Osteoblast (primary cell): ENCODE results near the gene PEDS1. TPM values are rescaled to one million over a fixed set of nuclear protein-coding genes. Genes with fewer than 3 reads are reported as not detected.
"Not testable (repeated sequence)": the region's sequence is repeated elsewhere in the genome, so short reads cannot be mapped to it uniquely, and the experiment has no call there.

ENCODE experiments used
- DNase-seq: peaks from one replicate; pipeline ENCODE4 v3.0.0; 2011; ENCODE audit warnings: low spot score, mixed read lengths; ENCODE audit not compliant: insufficient read length; ENCODE audit errors: missing footprints
- H2AFZ ChIP-seq: 2 replicates; pipeline ENCODE4 v1.6.0; 2011; ENCODE audit warnings: mild to moderate bottlenecking, low read length
- H3K27ac ChIP-seq: 2 replicates; pipeline ENCODE4 v1.5.1; 2011; ENCODE audit warnings: mild to moderate bottlenecking, low read depth, low read length, moderate library complexity
- H3K27me3 ChIP-seq: 2 replicates; pipeline ENCODE4 v1.6.0; 2012; ENCODE audit warnings: mild to moderate bottlenecking, control low read depth, inconsistent platforms, low read length, moderate library complexity; ENCODE audit not compliant: insufficient read depth
- H3K36me3 ChIP-seq: 2 replicates; pipeline ENCODE4 v1.5.1; 2011; ENCODE audit warnings: mild to moderate bottlenecking, low read length, control low read depth, moderate library complexity; ENCODE audit not compliant: insufficient read depth
- H3K4me1 ChIP-seq: 2 replicates; pipeline ENCODE4 v1.5.1; 2011; ENCODE audit warnings: mild to moderate bottlenecking, low read length, control low read depth, moderate library complexity; ENCODE audit not compliant: insufficient read depth
- H3K4me2 ChIP-seq: 2 replicates; pipeline ENCODE4 v1.6.0; 2011; ENCODE audit warnings: mild to moderate bottlenecking, low read length; ENCODE audit not compliant: insufficient read depth
- H3K4me3 ChIP-seq: fragments of 200-600 bp; sonication (generic); 3 replicates; pipeline ENCODE4 v1.5.1; 2012; ENCODE audit warnings: mild to moderate bottlenecking, low read length, inconsistent platforms; ENCODE audit not compliant: insufficient read depth
- H3K79me2 ChIP-seq: 2 replicates; pipeline ENCODE4 v1.6.0; 2012; ENCODE audit warnings: mild to moderate bottlenecking, low read length, control low read depth, inconsistent platforms; ENCODE audit not compliant: insufficient read depth
- H3K9me3 ChIP-seq: 2 replicates; pipeline ENCODE4 v1.5.1; 2011; ENCODE audit warnings: low read depth, low read length, control low read depth
- H4K20me1 ChIP-seq: 2 replicates; pipeline ENCODE4 v1.6.0; 2012; ENCODE audit warnings: mild to moderate bottlenecking, low read length, control low read depth; ENCODE audit not compliant: insufficient read depth
- total RNA-seq: library from RNA; depleted of rRNA; stranded (reverse); fragments of >200 nt; gene quantifications from 2 replicates; pipeline ENCODE4 v1.2.3, GENCODE V29; 2012
- TF ChIP-seq, protein P1 (sequence below): IDR thresholded peaks from 2 replicates; pipeline ENCODE4 v1.5.1; 2011; ENCODE audit warnings: mild to moderate bottlenecking, low read depth, low read length, moderate library complexity; ENCODE audit errors: extremely low read depth

The PEDS1 gene
- total RNA-seq, 1 donor, result 37.6 TPM

DNA sequence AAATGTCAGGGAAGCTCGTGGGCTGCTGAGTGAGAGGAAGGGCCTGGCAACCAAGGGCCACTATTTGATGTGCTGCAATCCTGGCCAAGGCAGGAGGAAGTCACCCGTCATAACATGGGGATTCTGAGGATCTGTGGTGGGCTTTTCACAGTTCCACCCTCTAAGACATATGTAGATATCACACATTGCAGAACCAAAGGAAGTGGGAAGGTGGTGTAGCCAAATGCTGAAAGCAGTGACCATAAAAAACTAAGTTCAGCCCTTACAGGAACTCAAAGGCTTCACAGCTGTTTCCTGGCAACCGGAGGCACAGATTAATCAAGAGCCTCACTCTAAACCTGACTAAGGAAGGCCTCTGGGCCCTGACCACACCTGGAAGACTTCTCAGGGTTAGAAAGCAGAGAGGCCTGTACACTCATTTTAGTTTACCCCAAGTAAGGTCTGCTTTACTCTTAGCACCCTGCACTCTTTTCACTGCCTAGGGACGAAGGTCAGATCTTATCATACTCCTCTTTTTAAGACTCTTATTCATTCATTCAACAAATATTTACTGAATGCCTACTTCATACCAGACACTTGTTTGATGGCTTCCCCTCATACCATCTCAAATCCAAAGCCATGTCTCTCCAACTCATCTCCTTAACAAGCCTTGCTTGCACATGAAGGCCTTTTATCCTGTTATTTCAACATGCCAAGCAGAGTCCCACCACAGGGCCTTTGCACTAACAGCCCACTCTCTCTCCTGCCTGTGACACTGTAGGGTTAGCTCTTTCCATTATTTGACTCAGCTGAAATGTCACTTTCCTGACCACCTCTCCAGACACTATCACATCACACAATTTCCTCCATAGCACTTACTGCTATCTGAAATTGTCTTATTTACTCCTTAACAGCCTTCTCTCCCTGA lies 43.1 kb downstream of the PEDS1 start:
- Histone ChIP-seq H3K9me3 (no peaks in the 10 kb centered on the region), H2AFZ (no peak overlapping the region), H3K27ac (peak overlapping the region; percentile 90), H3K4me1 (peaks cover 55% of the 10 kb centered on the region), H3K79me2 (peaks cover 89% of the 10 kb centered on the region), H4K20me1 (peaks cover 61% of the 10 kb centered on the region), H3K4me3 (peak overlapping the region; percentile 90), H3K4me2 (peak overlapping the region; percentile 98), H3K27me3 (no peaks in the 10 kb centered on the region), H3K36me3 (peaks cover 15% of the 10 kb centered on the region)
- no peak for DNase-seq
- TF ChIP-seq, protein P1, sequence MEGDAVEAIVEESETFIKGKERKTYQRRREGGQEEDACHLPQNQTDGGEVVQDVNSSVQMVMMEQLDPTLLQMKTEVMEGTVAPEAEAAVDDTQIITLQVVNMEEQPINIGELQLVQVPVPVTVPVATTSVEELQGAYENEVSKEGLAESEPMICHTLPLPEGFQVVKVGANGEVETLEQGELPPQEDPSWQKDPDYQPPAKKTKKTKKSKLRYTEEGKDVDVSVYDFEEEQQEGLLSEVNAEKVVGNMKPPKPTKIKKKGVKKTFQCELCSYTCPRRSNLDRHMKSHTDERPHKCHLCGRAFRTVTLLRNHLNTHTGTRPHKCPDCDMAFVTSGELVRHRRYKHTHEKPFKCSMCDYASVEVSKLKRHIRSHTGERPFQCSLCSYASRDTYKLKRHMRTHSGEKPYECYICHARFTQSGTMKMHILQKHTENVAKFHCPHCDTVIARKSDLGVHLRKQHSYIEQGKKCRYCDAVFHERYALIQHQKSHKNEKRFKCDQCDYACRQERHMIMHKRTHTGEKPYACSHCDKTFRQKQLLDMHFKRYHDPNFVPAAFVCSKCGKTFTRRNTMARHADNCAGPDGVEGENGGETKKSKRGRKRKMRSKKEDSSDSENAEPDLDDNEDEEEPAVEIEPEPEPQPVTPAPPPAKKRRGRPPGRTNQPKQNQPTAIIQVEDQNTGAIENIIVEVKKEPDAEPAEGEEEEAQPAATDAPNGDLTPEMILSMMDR, result no peak

GRCh38 chr20:50108556-50109235 lies 44.8 kb downstream of the PEDS1 start:
- peak overlapping the region; percentile 30 for H3K27ac ChIP-seq
- peaks cover 65% of the 10 kb centered on the region for H4K20me1 ChIP-seq
- TF ChIP-seq, protein P1, result no peak
- H3K4me1 ChIP-seq, result peaks cover 49% of the 10 kb centered on the region
- H3K4me3 ChIP-seq, result no peak overlapping the region
- no peak overlapping the region for H3K4me2 ChIP-seq
- H3K27me3 ChIP-seq, result no peaks in the 10 kb centered on the region
- peaks cover 15% of the 10 kb centered on the region for H3K36me3 ChIP-seq
- peaks cover 97% of the 10 kb centered on the region for H3K79me2 ChIP-seq
- no peaks in the 10 kb centered on the region for H3K9me3 ChIP-seq
- no peak for DNase-seq
- no peak overlapping the region for H2AFZ ChIP-seq

- peaks cover 98% of the 10 kb centered on the region for H3K79me2 ChIP-seq
- peaks cover 74% of the 10 kb centered on the region for H4K20me1 ChIP-seq
- no peak overlapping the region for H3K4me2 ChIP-seq
- no peak overlapping the region for H2AFZ ChIP-seq
- H3K4me3 ChIP-seq, result no peak overlapping the region
- no peak overlapping the region for H3K27ac ChIP-seq
- DNase-seq, result no peak
- TF ChIP-seq, protein P1, result no peak
- no peaks in the 10 kb centered on the region for H3K27me3 ChIP-seq
- peaks cover 15% of the 10 kb centered on the region for H3K36me3 ChIP-seq
- H3K9me3 ChIP-seq, result no peaks in the 10 kb centered on the region
- H3K4me1 ChIP-seq, result peaks cover 52% of the 10 kb centered on the region
Observed at GRCh38 chr20:50107796-50108331, 45.7 kb downstream of the PEDS1 start.

DNA sequence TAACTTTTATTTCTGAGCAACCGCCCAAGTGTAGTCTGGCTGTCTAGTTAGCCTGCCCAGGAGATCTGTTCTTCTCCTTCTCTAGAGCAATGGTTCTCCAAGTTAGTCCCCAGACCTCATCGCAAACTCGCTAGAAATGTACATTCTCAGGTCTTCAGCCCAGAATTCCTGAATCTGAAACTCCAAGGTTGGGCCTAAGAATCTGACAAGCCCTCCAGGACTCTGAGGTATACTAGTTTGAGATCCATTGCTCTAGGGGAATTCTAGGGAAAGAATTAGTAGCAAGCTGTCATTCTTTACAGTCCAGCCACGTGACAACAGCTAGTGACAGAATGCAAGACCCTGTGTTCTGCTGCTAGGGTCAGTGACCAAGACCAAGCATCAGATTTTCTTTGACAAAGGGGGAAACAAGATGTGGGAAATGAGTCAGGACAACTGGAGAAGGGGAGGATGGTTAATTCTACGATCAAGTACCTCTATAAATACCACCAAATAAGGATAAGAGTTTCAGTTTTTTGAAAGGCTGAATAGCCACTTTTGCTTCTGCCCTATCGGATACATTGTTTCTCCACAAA lies 46.4 kb downstream of the PEDS1 start:
- Histone ChIP-seq H3K36me3 (peaks cover 18% of the 10 kb centered on the region), H4K20me1 (peaks cover 77% of the 10 kb centered on the region), H3K9me3 (no peaks in the 10 kb centered on the region), H3K79me2 (peaks cover 98% of the 10 kb centered on the region), H2AFZ (no peak overlapping the region), H3K27me3 (no peaks in the 10 kb centered on the region), H3K4me1 (peaks cover 54% of the 10 kb centered on the region), H3K4me2 (no peak overlapping the region), H3K27ac (no peak overlapping the region), H3K4me3 (no peak overlapping the region)
- DNase-seq, result no peak
- TF ChIP-seq, protein P1, result no peak

GRCh38 chr20:50106669-50107068 lies 46.9 kb downstream of the PEDS1 start:
- DNase-seq, H2AFZ ChIP-seq, H3K27me3 ChIP-seq, H3K27ac ChIP-seq, H3K4me2 ChIP-seq, H3K9me3 ChIP-seq, H3K4me3 ChIP-seq: not testable (repeated sequence)
- Histone ChIP-seq H4K20me1 (peaks cover 77% of the 10 kb centered on the region), H3K79me2 (peaks cover 98% of the 10 kb centered on the region), H3K4me1 (peaks cover 52% of the 10 kb centered on the region), H3K36me3 (peaks cover 18% of the 10 kb centered on the region)
